GM18520 (cell line): ENCODE data around the gene ADIRF.

ENCODE experiments used
- ATAC-seq: cut with Tn5 transposase; IDR thresholded peaks from one replicate; pipeline ENCODE4 v1.9.1; 2021; ENCODE audit not compliant: unreplicated experiment

The ADIRF gene

GRCh38 chr10:86960003-86960862 lies 8.0 kb upstream of the ADIRF start:
- peak; percentile 55 for ATAC-seq

GRCh38 chr10:86960863-86961434 lies 7.3 kb upstream of the ADIRF start:
- ATAC-seq, result no peak

- no peak for ATAC-seq
Observed at GRCh38 chr10:86961481-86962091, 6.7 kb upstream of the ADIRF start.

- no peak for ATAC-seq
Observed at GRCh38 chr10:86962136-86962980, 5.9 kb upstream of the ADIRF start.

GRCh38 chr10:86962981-86963310 lies 5.3 kb upstream of the ADIRF start:
- ATAC-seq, result no peak

DNA sequence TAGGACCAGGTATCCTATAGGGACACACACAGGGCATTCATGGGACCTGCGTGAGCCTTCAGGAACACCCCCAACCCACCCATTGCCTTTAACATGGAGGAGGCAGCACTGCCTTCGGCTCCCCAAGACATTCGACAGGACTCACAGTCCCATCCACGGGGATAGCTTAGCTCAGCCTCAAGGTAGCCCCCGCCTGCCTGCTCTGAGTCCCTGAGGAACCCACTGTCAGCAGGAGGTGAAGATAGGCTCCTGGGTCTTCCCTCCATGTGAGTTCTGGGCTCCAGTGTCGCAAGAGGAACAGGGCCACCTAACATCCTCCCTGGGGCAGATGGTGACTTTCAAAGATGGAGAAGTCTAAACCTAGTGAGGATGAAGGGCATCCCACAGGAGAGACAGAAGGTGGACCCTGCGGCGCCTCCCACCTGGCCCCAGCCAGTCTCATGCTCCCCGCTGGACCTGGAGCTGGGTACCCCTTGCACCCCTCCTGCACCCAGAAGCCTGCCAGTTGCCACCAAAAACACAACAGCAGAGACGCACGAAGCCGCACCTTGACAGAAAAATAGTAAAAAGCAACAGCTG lies 4.9 kb upstream of the ADIRF start:
- no peak for ATAC-seq

GRCh38 chr10:86964061-86964846 lies 4.0 kb upstream of the ADIRF start:
- no peak for ATAC-seq

DNA sequence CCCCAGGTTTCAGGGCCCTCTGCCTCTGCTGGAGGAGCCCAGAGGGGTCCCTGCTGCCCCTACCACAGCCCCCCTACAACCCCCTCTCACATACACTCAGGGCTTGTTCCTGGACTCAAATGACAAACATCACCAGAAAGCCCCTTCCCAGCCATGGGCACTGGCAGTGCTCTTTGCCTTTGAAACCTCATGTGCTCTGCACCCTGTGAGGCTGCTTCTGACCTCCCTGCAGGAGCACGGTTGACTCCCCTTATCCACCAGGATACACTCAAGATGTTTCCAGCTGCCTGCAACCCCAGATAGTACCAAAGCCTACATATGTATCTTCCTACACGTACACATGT lies 3.5 kb upstream of the ADIRF start:
- ATAC-seq, result no peak

DNA sequence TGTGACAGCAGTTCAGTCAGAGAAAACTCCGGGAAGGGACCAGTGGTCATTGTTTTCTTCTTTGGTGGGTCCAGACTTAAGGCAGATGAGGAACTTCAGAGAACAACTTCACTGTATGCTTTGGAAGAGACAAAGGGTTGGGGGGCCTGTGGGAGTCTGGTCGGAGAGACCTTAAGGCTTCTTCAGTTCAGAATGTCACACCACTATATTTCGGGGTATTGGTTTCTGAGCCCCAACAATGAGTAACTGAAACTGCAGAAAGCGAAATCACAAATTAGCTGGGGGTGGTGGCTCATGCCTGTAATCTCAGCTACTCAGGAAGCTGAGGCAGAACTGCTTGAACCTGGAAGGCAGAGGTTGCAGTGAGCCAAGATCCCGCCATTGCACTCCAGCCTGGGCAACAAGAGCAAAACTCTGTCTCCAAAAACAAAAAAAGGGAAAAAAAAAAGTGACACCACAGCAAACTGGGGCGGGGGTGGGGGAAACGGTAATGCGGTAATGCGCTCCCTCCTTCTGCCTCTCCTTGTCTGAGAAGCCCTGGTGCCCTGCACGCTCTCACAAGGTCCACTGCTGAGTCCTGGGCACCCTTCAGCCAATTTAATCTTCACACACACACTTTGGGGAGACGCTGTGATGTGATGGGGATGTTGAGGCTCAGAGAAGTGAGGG lies 2.2 kb upstream of the ADIRF start:
- ATAC-seq, result no peak

DNA sequence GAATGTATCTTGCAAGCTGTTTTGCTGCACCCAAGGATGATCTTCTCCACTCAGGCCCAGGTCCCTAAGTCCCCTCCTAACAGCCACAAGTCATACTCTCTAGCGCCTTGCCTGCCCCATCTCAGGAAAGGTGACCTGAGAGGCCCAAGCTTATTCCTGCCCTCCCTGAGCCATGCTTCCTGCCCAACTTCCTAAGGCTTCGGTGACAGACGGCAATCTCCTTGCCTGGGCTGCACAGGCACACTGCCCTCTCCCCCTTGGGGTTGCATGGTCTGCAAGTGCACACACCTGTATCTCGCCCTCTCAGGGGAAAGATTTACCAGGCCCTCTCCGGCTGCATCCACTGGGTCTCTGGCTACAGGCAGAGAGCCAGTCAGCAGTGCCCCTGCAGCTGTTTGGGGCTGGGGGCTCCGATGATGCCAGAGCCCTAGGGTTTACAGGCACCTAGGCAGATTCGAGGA lies 771 bp upstream of the ADIRF start:
- ATAC-seq, result no peak

DNA sequence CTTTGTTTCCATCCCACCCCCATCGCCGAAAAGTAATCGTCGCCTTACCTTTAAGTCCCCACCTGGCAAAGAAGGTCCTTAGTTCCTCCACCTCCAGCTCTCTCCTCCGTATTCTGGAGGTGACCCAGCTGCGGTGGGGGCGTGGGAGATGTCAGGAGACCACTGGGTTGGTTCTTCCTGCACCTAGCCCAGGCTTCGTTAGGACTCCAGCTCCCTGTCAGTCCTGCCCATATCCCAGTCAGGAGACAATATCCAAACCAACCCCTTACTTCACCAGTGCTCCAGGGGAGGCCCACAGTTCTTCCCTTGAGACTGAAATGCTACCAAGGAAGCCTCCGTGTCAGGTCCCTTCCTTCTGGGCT lies 693 bp downstream of the ADIRF start:
- no peak for ATAC-seq

DNA sequence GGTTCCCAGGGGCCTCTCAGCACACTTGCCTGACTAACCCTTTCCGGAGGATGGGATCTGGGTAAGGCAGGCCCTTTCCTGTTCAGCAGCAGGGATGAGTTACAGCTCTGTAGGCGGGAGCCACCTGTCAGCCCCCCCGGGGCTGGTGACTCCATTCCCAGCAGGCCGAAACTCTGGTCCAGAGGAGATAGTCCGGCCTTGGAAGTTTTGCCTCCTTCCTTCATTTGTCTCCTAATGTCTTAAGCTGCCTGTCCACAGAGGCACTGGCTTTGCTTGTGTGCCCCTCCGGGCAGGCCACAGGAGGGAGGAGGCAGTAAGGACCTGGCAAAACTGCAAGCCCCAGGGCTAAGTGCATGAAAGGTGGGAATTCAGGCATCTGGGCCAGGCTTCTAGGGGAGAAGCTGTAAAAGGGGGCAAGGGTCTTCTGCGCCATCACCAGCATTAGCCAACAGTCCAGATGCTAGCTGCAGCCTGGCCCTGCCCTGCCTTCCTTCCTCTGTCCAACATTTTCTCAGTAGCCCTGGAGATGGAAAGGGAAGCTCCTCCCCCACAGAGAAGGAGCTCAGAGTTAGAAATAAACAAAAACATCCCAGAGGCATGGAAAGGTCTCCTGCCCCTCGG lies 1.2 kb downstream of the ADIRF start:
- ATAC-seq, result no peak

DNA sequence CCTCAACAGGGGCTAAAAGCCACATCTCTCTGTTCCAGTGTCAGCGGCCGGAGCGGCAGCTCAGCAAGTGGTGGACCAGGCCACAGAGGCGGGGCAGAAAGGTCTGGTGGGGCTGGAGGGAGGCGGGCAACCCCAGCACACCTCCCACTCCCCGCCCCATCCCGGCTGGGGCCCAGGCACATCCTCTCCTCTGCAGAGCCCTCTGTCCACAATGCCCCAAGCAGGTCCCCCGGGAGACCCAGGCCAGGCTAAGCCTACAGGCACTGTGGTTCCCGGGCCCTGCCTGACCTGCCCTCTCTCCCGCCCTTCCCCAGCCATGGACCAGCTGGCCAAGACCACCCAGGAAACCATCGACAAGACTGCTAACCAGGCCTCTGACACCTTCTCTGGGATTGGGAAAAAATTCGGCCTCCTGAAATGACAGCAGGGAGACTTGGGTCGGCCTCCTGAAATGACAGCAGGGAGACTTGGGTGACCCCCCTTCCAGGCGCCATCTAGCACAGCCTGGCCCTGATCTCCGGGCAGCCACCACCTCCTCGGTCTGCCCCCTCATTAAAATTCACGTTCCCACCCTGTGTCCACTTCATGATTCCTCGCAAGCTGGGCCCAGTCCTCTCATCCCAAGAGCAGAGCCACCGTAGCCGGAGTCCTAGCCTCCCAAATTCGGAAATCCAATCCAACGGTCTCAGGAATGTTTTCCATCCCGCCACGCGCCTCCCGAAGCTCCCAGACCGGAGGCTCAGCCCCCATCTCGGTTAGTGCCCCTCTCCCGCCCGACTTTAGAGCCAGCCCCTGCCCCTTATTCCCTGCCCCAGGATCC lies 2.1 kb downstream of the ADIRF start:
- ATAC-seq, result no peak

DNA sequence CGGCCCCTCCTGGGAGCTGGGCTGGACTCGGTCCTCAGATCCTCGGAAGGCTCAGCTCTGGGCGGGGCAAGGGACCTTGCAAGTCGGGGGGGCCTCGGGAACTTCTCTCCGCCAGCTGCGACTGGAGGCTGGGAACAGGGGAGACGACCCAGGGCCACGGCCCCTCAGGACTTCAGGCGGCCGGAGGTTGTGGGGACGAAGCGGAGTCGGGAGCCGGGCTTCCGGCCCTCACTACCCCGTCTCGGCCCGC lies 2.6 kb downstream of the ADIRF start:
- no peak for ATAC-seq

- peak; percentile 78 for ATAC-seq
Observed at GRCh38 chr10:86971232-86971991, 3.1 kb downstream of the ADIRF start.

GRCh38 chr10:86972613-86973380 lies 4.5 kb downstream of the ADIRF start:
- no peak for ATAC-seq

DNA sequence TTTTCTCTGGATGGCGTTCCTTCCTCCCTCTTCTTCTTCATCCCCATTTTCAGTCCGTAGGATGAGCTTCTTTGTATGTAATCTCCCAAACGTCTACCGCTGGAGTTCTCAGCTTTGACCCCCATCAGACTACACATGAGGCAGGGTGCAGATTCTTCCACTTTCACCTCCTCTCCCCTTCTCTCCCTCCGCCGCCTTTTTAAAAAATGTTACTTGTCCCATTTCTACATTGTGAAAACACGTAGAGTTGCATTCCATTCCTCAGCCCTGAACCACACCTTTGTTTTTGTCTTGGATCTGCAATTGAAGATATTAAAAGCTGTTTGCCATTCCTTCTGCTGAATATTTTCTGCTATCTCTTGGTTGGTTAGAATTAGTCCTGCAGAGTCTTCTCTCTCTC lies 6.2 kb downstream of the ADIRF start:
- no peak for ATAC-seq
